ENCODE measurements around the gene TTF2.

GRCh38 chr1:117110774-117111173, 50.6 kb downstream of the TTF2 start:
- TF ChIP-seq EZH2 (IDR thresholded peaks at IDR 0.05; ENCODE audit: borderline replicate concordance, low read depth, low read length, poor library complexity, severe bottlenecking) (no peak), CTCF (conservative IDR thresholded peaks at IDR 0.05; ENCODE audit: low read depth, low read length) (no peak)
